ENCODE measurements around the gene C5orf58. TPM values are rescaled to one million over a fixed set of nuclear protein-coding genes. Genes with fewer than 3 reads are reported as not detected.
"Not testable (repeated sequence)": the region's sequence is repeated elsewhere in the genome, so short reads cannot be mapped to it uniquely, and the experiment has no call there.

Gene C5orf58
- total RNA-seq, 2 donors from 2014 or later: not detected

DNA sequence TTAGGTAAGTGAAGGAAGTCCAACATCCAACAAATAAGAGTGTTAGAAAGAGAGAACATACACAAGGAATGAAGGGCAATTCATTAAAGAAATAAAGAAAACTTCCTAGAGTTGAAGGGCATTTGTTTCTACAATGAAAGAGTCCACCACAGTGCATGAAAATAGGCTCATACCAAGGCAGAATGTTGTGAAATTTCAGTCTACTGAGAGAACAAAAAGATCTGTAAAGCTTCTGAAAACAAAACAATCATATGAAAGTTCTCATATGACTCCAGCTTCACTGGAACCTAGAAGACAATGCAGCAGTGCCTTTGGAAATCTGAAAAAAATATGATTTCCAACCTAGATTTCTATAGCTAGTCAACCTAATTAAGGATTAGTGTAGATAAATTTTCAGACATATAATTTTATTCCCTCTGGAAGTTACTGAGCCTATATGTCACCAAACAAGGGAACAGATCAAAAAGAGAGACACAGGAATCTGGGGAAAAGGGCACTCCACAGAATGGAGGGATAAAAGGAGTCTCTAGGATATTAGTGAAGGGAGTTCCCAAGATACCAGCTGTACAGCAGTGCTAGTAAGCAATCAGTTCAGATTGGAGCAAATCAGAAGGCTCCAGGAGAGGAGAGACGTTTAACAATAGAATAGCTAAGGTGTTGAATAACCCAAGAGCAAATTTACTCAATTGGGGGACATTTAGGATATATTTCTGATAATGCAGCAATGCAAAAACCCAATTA, 5.8 kb downstream of the C5orf58 start:
- no peak for ATAC-seq
- WGBS, 2 donors: 11 to 31% methylated on average over 1 of the region's 1 CpG

DNA sequence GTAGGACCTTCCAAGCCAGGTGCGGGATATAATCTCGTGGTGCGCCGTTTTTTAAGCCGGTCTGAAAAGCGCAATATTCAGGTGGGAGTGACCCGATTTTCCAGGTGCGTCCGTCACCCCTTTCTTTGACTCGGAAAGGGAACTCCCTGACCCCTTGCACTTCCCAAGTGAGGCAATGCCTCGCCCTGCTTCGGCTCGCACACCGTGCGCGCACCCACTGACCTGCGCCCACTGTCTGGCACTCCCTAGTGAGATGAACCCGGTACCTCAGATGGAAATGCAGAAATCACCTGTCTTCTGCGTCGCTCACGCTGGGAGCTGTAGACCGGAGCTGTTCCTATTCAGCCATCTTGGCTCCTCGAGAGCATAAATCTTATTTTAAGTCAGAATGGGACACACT, 12.7 kb downstream of the C5orf58 start:
- DNase-seq; intact Hi-C loops (cut with DNase I); H3K36me3 ChIP-seq (replicated peaks in 1 of 2; ENCODE audit: insufficient read depth in 1 of 2, low read depth in 2 of 2); H3K9me3 ChIP-seq; H3K4me3 ChIP-seq; ATAC-seq; H3K27ac ChIP-seq; H3K4me1 ChIP-seq; H3K27me3 ChIP-seq: not testable (repeated sequence)
- 86% methylated on average over 13 to 21 of the region's 23 CpGs for WGBS, 2 donors

More for the DNA sequence above, 5.8 kb downstream of the C5orf58 start:
- no peak overlapping the region for H3K27ac ChIP-seq
- DNase-seq: no peak
- H3K4me1 ChIP-seq: no peaks in the 10 kb centered on the region
- H3K9me3 ChIP-seq: no peaks in the 10 kb centered on the region
- H3K36me3 ChIP-seq (replicated peaks in 1 of 2; ENCODE audit: insufficient read depth in 1 of 2, low read depth in 2 of 2): no peaks in the 10 kb centered on the region
- H3K4me3 ChIP-seq: no peak overlapping the region
- no peaks in the 10 kb centered on the region for H3K27me3 ChIP-seq
- intact Hi-C loops (cut with DNase I): no loop called here
- no peak for TF ChIP-seq POLR2A (IDR thresholded peaks at IDR 0.05)
- TF ChIP-seq, protein P1, sequence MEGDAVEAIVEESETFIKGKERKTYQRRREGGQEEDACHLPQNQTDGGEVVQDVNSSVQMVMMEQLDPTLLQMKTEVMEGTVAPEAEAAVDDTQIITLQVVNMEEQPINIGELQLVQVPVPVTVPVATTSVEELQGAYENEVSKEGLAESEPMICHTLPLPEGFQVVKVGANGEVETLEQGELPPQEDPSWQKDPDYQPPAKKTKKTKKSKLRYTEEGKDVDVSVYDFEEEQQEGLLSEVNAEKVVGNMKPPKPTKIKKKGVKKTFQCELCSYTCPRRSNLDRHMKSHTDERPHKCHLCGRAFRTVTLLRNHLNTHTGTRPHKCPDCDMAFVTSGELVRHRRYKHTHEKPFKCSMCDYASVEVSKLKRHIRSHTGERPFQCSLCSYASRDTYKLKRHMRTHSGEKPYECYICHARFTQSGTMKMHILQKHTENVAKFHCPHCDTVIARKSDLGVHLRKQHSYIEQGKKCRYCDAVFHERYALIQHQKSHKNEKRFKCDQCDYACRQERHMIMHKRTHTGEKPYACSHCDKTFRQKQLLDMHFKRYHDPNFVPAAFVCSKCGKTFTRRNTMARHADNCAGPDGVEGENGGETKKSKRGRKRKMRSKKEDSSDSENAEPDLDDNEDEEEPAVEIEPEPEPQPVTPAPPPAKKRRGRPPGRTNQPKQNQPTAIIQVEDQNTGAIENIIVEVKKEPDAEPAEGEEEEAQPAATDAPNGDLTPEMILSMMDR (IDR thresholded peaks at IDR 0.05): no peak

DNA sequence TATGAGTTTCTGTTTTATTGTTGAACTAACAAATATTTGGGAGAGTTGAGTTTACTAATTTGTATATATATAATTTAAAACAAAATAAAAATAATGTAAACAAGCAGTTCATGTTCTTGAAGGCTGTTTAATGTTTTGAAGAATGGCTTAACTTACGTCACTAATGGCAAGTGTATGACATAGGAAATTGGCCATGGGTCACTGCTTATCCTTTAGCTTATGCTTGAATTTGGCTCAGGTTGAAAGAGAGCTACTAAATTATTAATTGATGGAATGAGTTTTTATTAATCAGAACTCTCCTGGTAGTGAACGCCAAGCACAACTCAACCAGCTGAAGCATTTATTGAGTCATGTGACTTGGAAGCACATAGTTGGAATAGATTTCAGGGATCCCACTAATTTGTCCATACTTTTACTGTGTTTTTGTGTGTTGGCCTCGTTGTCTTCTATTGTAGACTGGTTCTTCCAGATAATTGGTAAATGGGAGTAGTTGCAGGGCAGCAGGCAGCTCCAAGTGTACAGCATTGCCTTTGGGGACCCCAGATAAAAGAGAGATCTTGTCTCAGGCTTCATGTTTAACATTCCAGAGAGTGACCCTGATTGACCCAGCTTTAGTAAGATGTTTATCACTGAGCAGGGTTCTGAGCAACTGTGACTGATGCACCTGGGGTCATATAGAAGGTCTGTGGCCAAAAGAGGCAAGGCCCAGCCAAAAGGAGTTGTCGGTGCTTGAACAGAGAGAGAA, 13.5 kb downstream of the C5orf58 start:
- ATAC-seq: no peak
- H3K27ac ChIP-seq: no peak overlapping the region
- TF ChIP-seq, protein P1 (IDR thresholded peaks at IDR 0.05): no peak
- no peak for TF ChIP-seq POLR2A (IDR thresholded peaks at IDR 0.05)
- WGBS, 2 donors: 61 to 62% methylated on average over 4 of the region's 4 CpGs
- DNase-seq: no peak
- no peaks in the 10 kb centered on the region for H3K9me3 ChIP-seq
- H3K4me3 ChIP-seq: no peak overlapping the region
- no peaks in the 10 kb centered on the region for H3K27me3 ChIP-seq
- intact Hi-C loops (cut with DNase I): no loop called here
- H3K36me3 ChIP-seq (replicated peaks in 1 of 2; ENCODE audit: insufficient read depth in 1 of 2, low read depth in 2 of 2): no peaks in the 10 kb centered on the region
- no peaks in the 10 kb centered on the region for H3K4me1 ChIP-seq

DNA sequence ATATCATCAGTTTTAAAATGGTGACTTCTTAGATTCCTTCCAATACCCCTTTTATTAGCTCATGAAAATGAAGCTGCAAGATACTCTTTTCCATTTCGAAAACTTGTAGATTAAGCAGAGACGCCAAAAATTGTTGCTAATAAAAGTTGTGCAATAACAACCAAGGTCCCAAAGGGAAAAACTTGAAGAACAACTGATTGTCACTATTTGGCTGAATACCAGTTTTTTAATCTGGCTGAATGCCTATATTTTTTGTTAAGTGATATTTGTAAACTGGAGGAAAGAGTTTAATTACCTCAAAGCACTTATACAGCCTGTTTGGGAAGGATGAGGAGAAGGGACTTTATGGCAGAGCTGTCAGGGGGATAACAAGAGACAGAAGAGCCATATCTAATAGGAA, 14.6 kb downstream of the C5orf58 start:
- H3K4me1 ChIP-seq: no peaks in the 10 kb centered on the region
- no peak overlapping the region for H3K4me3 ChIP-seq
- no peak for DNase-seq
- no peak overlapping the region for H3K27ac ChIP-seq
- intact Hi-C loops (cut with DNase I): no loop called here
- TF ChIP-seq, protein P1 (IDR thresholded peaks at IDR 0.05): no peak
- TF ChIP-seq POLR2A (IDR thresholded peaks at IDR 0.05): no peak
- H3K9me3 ChIP-seq: no peaks in the 10 kb centered on the region
- no peak for ATAC-seq
- no peaks in the 10 kb centered on the region for H3K36me3 ChIP-seq (replicated peaks in 1 of 2; ENCODE audit: insufficient read depth in 1 of 2, low read depth in 2 of 2)
- WGBS, 2 donors: 25% methylated on average over 2 of the region's 2 CpGs
- H3K27me3 ChIP-seq: no peaks in the 10 kb centered on the region

DNA sequence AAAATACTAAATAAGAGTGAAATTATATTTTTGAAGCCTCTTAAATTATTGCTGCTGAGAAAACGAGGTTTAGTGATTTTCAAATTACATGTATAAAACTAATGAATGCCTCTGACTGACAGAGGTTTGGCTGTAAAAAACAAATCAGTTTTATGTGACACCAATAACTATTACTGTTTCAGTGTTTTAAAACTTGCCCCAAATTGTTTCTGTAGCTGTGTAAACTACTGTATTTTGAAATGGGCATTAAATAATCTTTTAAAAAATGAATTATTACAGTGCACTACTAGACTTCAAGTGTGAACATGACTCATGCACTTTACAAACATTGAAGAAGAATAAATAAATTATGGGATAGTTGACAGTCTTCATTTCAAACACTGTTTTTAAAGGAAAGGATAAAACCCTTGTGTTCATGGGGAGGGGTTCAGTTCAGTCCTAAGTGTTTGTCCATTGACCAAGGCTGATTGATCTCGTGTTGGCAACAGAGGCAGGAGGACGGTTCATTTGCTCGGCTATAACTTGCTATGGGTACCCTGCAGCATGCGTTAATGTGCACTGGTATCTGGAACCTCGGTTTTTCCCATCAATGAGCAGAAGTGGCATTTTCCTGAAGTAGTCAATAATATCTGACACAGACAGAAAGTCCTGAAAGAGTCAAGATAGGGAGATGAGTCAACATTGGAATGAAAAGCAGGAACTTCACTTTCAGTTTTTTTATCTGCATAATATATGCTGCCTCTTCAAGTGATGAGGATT, 15.6 kb downstream of the C5orf58 start:
- DNase-seq (no peak), ATAC-seq (no peak)
- 43 to 48% methylated on average over 6 of the region's 6 CpGs for WGBS, 2 donors
- no peak for TF ChIP-seq POLR2A (IDR thresholded peaks at IDR 0.05)
- TF ChIP-seq, protein P1 (IDR thresholded peaks at IDR 0.05): no peak
- Histone ChIP-seq H3K9me3 (no peaks in the 10 kb centered on the region), H3K36me3 (replicated peaks in 1 of 2; ENCODE audit: insufficient read depth in 1 of 2, low read depth in 2 of 2) (no peaks in the 10 kb centered on the region), H3K4me3 (no peak overlapping the region), H3K27ac (no peak overlapping the region), H3K4me1 (no peaks in the 10 kb centered on the region), H3K27me3 (no peaks in the 10 kb centered on the region)
- intact Hi-C loops (cut with DNase I): no loop called here

DNA sequence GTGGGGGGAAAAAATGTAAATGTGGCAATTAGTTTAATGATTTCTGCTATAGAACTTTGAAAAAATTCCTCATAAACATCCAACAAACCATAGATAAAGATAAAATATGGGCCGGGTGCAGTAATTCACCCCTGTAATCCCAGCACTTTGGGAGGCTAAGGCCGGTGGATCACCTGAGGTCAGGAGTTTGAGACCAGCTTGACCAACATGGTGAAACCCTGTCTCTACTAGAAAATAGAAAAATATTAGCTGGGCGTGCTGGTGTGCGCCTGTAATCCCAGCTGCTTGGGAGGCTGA, 16.1 kb downstream of the C5orf58 start:
- H3K4me1 ChIP-seq; H3K4me3 ChIP-seq; H3K27ac ChIP-seq; DNase-seq; H3K9me3 ChIP-seq; H3K36me3 ChIP-seq (replicated peaks in 1 of 2; ENCODE audit: insufficient read depth in 1 of 2, low read depth in 2 of 2); H3K27me3 ChIP-seq; ATAC-seq; intact Hi-C loops (cut with DNase I): not testable (repeated sequence)
- WGBS, 2 donors: 71 to 72% methylated on average over 4 of the region's 4 CpGs
